EH (cell line): ENCODE data around the gene DPY30.
A peak's percentile ranks its signal among the peaks of the same experiment; 100 is the strongest.
"Not testable (repeated sequence)": the region's sequence is repeated elsewhere in the genome, so short reads cannot be mapped to it uniquely, and the experiment has no call there.

Source experiments
- DNase-seq: peaks from one replicate; pipeline ENCODE4 v3.0.0-alpha.2; 2015; ENCODE audit warnings: low read depth

DPY30 gene

GRCh38 chr2:32039447-32040219 is at the start of gene DPY30:
DPY30 (minus strand) TSS chr2:32039805; CDS start chr2:32039456, 349 bp downstream.
- DNase-seq: peak; percentile 93

GRCh38 chr2:32074134-32074506 is 34.5 kb upstream of the DPY30 start:
- no peak for DNase-seq

- peak; percentile 6 for DNase-seq
Measured at GRCh38 chr2:32067549-32067948, 27.9 kb upstream of the DPY30 start.

- DNase-seq: no peak
Measured at GRCh38 chr2:32064713-32065112, 25.1 kb upstream of the DPY30 start.

- peak; percentile 7 for DNase-seq
Measured at GRCh38 chr2:32064021-32064601, 24.5 kb upstream of the DPY30 start.

- peak; percentile 97 for DNase-seq
Measured at GRCh38 chr2:32063310-32064020, 23.9 kb upstream of the DPY30 start, which contains the start of gene SPAST. SPAST (plus strand) TSS chr2:32063556; CDS start chr2:32063832, 276 bp downstream.

- DNase-seq: peak; percentile 33
Measured at GRCh38 chr2:32061973-32062861, 22.6 kb upstream of the DPY30 start.

GRCh38 chr2:32061430-32061829 is 21.8 kb upstream of the DPY30 start:
- DNase-seq: no peak

- DNase-seq: no peak
Measured at GRCh38 chr2:32060266-32060665, 20.7 kb upstream of the DPY30 start.

- peak; percentile 65 for DNase-seq
Measured at GRCh38 chr2:32058130-32058529, 18.5 kb upstream of the DPY30 start.

- not testable (repeated sequence) for DNase-seq
Measured at GRCh38 chr2:32054583-32054982, 15.0 kb upstream of the DPY30 start.

GRCh38 chr2:32051836-32052439 is 12.3 kb upstream of the DPY30 start:
- DNase-seq: no peak

- DNase-seq: no peak
Measured at GRCh38 chr2:32043561-32043960, 4.0 kb upstream of the DPY30 start.

- peak; percentile 8 for DNase-seq
Measured at GRCh38 chr2:32034198-32034887, 5.3 kb downstream of the DPY30 start.

- not testable (repeated sequence) for DNase-seq
Measured at GRCh38 chr2:32018789-32019482, 20.7 kb downstream of the DPY30 start.

- no peak for DNase-seq
Measured at GRCh38 chr2:32012872-32013271, 26.7 kb downstream of the DPY30 start.

- no peak for DNase-seq
Measured at GRCh38 chr2:32011485-32011960, 28.1 kb downstream of the DPY30 start.

GRCh38 chr2:32010670-32011484 is 28.7 kb downstream of the DPY30 start, which contains the start of gene MEMO1:
MEMO1 (minus strand) TSS chr2:32011008; CDS start chr2:32010247, 761 bp downstream.
- DNase-seq: peak; percentile 96

- DNase-seq: peak; percentile 75
Measured at GRCh38 chr2:32010280-32010669, 29.3 kb downstream of the DPY30 start.
